Esophagus muscularis mucosa (tissue), 3 donors: ENCODE measurements around the gene GRPR.

Experiments
- CTCF ChIP-seq, 3 experiments: fragments of 200-600 bp in 2 of 3; fragments of 450-650 bp in 1 of 3; sonication (generic) in 2 of 3; IDR thresholded peaks; one replicate each; pipeline ENCODE4 v1.5.1; 2017 to 2019; ENCODE audit warnings: antibody characterized with exemption in 3 of 3, mild to moderate bottlenecking in 2 of 3, moderate library complexity in 1 of 3
- POLR2A ChIP-seq: fragments of 450-650 bp; IDR thresholded peaks from one replicate; pipeline ENCODE4 v1.6.1; 2017; ENCODE audit warnings: antibody characterized with exemption, moderate library complexity, mild to moderate bottlenecking, low read depth
- POLR2AphosphoS5 ChIP-seq, 2 donors: sonication (generic); formaldehyde crosslinking; IDR thresholded peaks; one replicate each; pipeline ENCODE4 v1.6.1; 2017; ENCODE audit warnings: antibody characterized with exemption in 2 of 2

- TF ChIP-seq POLR2A (no peak), CTCF (IDR thresholded peaks at IDR 0.05) (no peak), POLR2AphosphoS5 (IDR thresholded peaks at IDR 0.05) (no peak)
Measured at GRCh38 chrX:16156692-16157331, 33.4 kb downstream of the GRPR start.
